HepG2 (cell line): ENCODE results near the gene DNAJC5. TPM values are rescaled to one million over a fixed set of nuclear protein-coding genes. Genes with fewer than 3 reads are reported as not detected.

ENCODE experiments used
- ARNT2 ChIP-seq: sonication (generic); formaldehyde crosslinking; IDR thresholded peaks from 2 replicates; pipeline ENCODE4 v1.8.0; 2022; ENCODE audit warnings: mild to moderate bottlenecking, low read depth, missing genetic modification reagents, moderate library complexity
- CSRNP2 ChIP-seq: sonication (generic); formaldehyde crosslinking; conservative IDR thresholded peaks from 2 replicates; pipeline ENCODE4 v1.8.0; 2022; ENCODE audit warnings: low read depth, missing genetic modification reagents
- DZIP1 ChIP-seq: sonication (generic); formaldehyde crosslinking; IDR thresholded peaks from 2 replicates; pipeline ENCODE4 v1.5.0; 2020; ENCODE audit warnings: mild to moderate bottlenecking, missing genetic modification reagents
- ESRRA ChIP-seq: sonication (generic); formaldehyde crosslinking; IDR thresholded peaks from 2 replicates; pipeline ENCODE4 v1.5.1; 2020; ENCODE audit warnings: mild to moderate bottlenecking, low read depth, missing genetic modification reagents
- GZF1 ChIP-seq: sonication (generic); formaldehyde crosslinking; IDR thresholded peaks from 2 replicates; pipeline ENCODE4 v1.5.1; 2020; ENCODE audit warnings: mild to moderate bottlenecking, missing genetic modification reagents
- HNF4G ChIP-seq, 2 experiments: sonication (generic) in 1 of 2; formaldehyde crosslinking in 1 of 2; IDR thresholded peaks; 2 replicates each; pipeline versions ENCODE4 v1.4.0 to v1.6.1; 2011 to 2020; ENCODE audit warnings: borderline replicate concordance in 2 of 2, low read depth in 2 of 2, mild to moderate bottlenecking in 2 of 2, low read length in 1 of 2, missing genetic modification reagents in 1 of 2, moderate library complexity in 1 of 2
- HOXA9 ChIP-seq: sonication (generic); formaldehyde crosslinking; IDR thresholded peaks from 2 replicates; pipeline ENCODE4 v1.8.1; 2022; ENCODE audit warnings: missing genetic modification reagents, mild to moderate bottlenecking, moderate library complexity, borderline replicate concordance
- KLF15 ChIP-seq: sonication (generic); formaldehyde crosslinking; IDR thresholded peaks from 2 replicates; pipeline ENCODE4 v1.8.1; 2023; ENCODE audit warnings: borderline replicate concordance, mild to moderate bottlenecking, inconsistent platforms, missing genetic modification reagents, mixed read lengths
- PHF20 ChIP-seq: sonication (generic); formaldehyde crosslinking; IDR thresholded peaks from 2 replicates; pipeline ENCODE4 v1.5.0; 2020; ENCODE audit warnings: mild to moderate bottlenecking, missing genetic modification reagents
- SSRP1 ChIP-seq: IDR thresholded peaks from 2 replicates; pipeline ENCODE4 v1.6.1; 2016; ENCODE audit warnings: control low read depth
- ZBTB26 ChIP-seq: IDR thresholded peaks from 2 replicates; pipeline ENCODE4 v1.6.1; 2016; ENCODE audit warnings: missing compliant biosample characterization, missing genetic modification reagents, borderline replicate concordance
- ZFP91 ChIP-seq: sonication (generic); formaldehyde crosslinking; IDR thresholded peaks from 2 replicates; pipeline ENCODE4 v1.9.0; 2022; ENCODE audit warnings: missing genetic modification reagents, mild to moderate bottlenecking, borderline replicate concordance
- ZNF33B ChIP-seq: sonication (generic); formaldehyde crosslinking; IDR thresholded peaks from 2 replicates; pipeline ENCODE4 v1.5.1; 2020; ENCODE audit warnings: mild to moderate bottlenecking, missing genetic modification reagents
- ZNF770 ChIP-seq: sonication (generic); formaldehyde crosslinking; IDR thresholded peaks from 2 replicates; pipeline ENCODE4 v1.5.0; 2020; ENCODE audit warnings: mild to moderate bottlenecking, missing genetic modification reagents
- ZNF775 ChIP-seq: sonication (generic); formaldehyde crosslinking; IDR thresholded peaks from 2 replicates; pipeline ENCODE4 v1.4.0; 2020; ENCODE audit warnings: missing genetic modification reagents, mild to moderate bottlenecking, moderate library complexity, borderline replicate concordance
- polyA plus RNA-seq, 8 experiments: library from polyadenylated mRNA; depleted of rRNA in 3 of 8; stranded (reverse) in 7 of 8; unstranded in 1 of 8; fragments of >200 nt; fragmentation: Illumina TruSeq in 4 of 8; extraction: Trizol in 4 of 8; gene quantifications; 2 replicates each; pipeline versions ENCODE4 v1.2.1 to v1.2.3, GENCODE V29; 2011 to 2016; ENCODE audit warnings: low read depth in 4 of 8, missing spikeins in 1 of 8, mixed read lengths in 1 of 8; ENCODE audit not compliant: insufficient read depth in 1 of 8
- total RNA-seq, 5 experiments: library from RNA; depleted of rRNA; stranded (reverse); fragments of >200 nt; fragmentation: Illumina TruSeq; extraction: Trizol; gene quantifications; 2 replicates each; pipeline ENCODE4 v1.2.3, GENCODE V29; 2016; ENCODE audit warnings: low read depth in 1 of 5

Gene DNAJC5
- total and polyA plus RNA-seq, 2 of the 13 experiments (the other 11 are each of a cell fraction or from before 2014, with no cell fraction given), result 42.8 to 64.5 TPM

GRCh38 chr20:63978319-63979228 is 83.6 kb downstream of the DNAJC5 start (continued):
- TF ChIP-seq DZIP1 (CRISPR knock-in tag), result peak; percentile 29; the same call in 1 of the 2 replicates
- no peak for TF ChIP-seq SSRP1 (CRISPR knock-in tag)
- no peak for TF ChIP-seq CSRNP2
- TF ChIP-seq GZF1, result peak; percentile 85
- TF ChIP-seq ZNF775 (CRISPR knock-in tag), result no peak
- TF ChIP-seq HOXA9, result peak; percentile 72; the same call in 1 of the 2 replicates
- TF ChIP-seq ZNF770 (CRISPR knock-in tag), result no peak; the same call in 1 of the 2 replicates
- TF ChIP-seq HNF4G (IDR thresholded peaks at IDR 0.05; ENCODE audit: borderline replicate concordance, low read depth, low read length), result no peak
- peak; percentile 63; the same call in 1 of the 2 replicates for TF ChIP-seq HNF4G (CRISPR knock-in tag; IDR thresholded peaks at IDR 0.05; ENCODE audit: borderline replicate concordance, low read depth)
- peak; percentile 83 for TF ChIP-seq PHF20 (CRISPR knock-in tag)
- peak; percentile 62; the same call in 1 of the 2 replicates for TF ChIP-seq ZFP91 (CRISPR knock-in tag)
- peak; percentile 64; the same call in 1 of the 2 replicates for TF ChIP-seq KLF15
- TF ChIP-seq ZNF33B (CRISPR knock-in tag), result 0 out of 2 replicates have a peak, but pooled peaks have one; percentile 43
- peak; percentile 80 for TF ChIP-seq ESRRA (CRISPR knock-in tag)
- peak; percentile 85 for TF ChIP-seq ZBTB26 (CRISPR knock-in tag)
- peak; percentile 91 for TF ChIP-seq ARNT2 (CRISPR knock-in tag)
